MG63 (cell line): ENCODE results near the gene DNAJC22. TPM values are rescaled to one million over a fixed set of nuclear protein-coding genes. Genes with fewer than 3 reads are reported as not detected.
"Not testable (repeated sequence)": the region's sequence is repeated elsewhere in the genome, so short reads cannot be mapped to it uniquely, and the experiment has no call there.

Experiments used
- DNase-seq: peaks from one replicate; pipeline ENCODE4 v3.0.0-alpha.2; 2020
- H3K27me3 ChIP-seq: fragments of 250-450 bp; sonication (Bioruptor Pico); 2 replicates; pipeline ENCODE4 v1.5.1; 2020; ENCODE audit warnings: mild to moderate bottlenecking, moderate library complexity
- H3K36me3 ChIP-seq: fragments of 250-450 bp; sonication (Bioruptor Pico); 2 replicates; pipeline ENCODE4 v1.5.1; 2020; ENCODE audit warnings: mild to moderate bottlenecking, moderate library complexity
- H3K4me3 ChIP-seq: fragments of 250-450 bp; sonication (Bioruptor Pico); 2 replicates; pipeline ENCODE4 v1.5.1; 2020; ENCODE audit warnings: mild to moderate bottlenecking, moderate library complexity
- H3K9me3 ChIP-seq: fragments of 250-450 bp; sonication (Bioruptor Pico); 2 replicates; pipeline ENCODE4 v1.5.1; 2020; ENCODE audit warnings: mild to moderate bottlenecking, moderate library complexity
- total RNA-seq: library from RNA; depleted of rRNA; stranded (reverse); fragments of >200 nt; shearing (Covaris generic); gene quantifications from 2 replicates; pipeline ENCODE4 v1.2.3, GENCODE V29; 2014; ENCODE audit warnings: low replicate concordance

Gene DNAJC22
- total RNA-seq, 1 experiment from 2014 or later = 6.5 TPM

- no peak for DNase-seq
These were observed 10.5 kb downstream of the DNAJC22 start for GRCh38 chr12:49357103-49357678.

GRCh38 chr12:49358483-49359141, 11.9 kb downstream of the DNAJC22 start:
- no peak overlapping the region for H3K4me3 ChIP-seq

More at GRCh38 chr12:49357103-49357678, 10.5 kb downstream of the DNAJC22 start:
- H3K9me3 ChIP-seq = no peaks in the 10 kb centered on the region
- H3K36me3 ChIP-seq = no peaks in the 10 kb centered on the region
- H3K27me3 ChIP-seq = no peaks in the 10 kb centered on the region
- H3K4me3 ChIP-seq = no peak overlapping the region

GRCh38 chr12:49359671-49360070, 13.0 kb downstream of the DNAJC22 start:
- DNase-seq = no peak
- no peaks in the 10 kb centered on the region for H3K27me3 ChIP-seq
- no peaks in the 10 kb centered on the region for H3K9me3 ChIP-seq
- no peak overlapping the region for H3K4me3 ChIP-seq
- H3K36me3 ChIP-seq = no peaks in the 10 kb centered on the region

More at GRCh38 chr12:49358483-49359141, 11.9 kb downstream of the DNAJC22 start:
- Histone ChIP-seq H3K36me3 (no peaks in the 10 kb centered on the region), H3K9me3 (no peaks in the 10 kb centered on the region), H3K27me3 (no peaks in the 10 kb centered on the region)
- DNase-seq = no peak

- H3K27me3 ChIP-seq = no peaks in the 10 kb centered on the region
- H3K9me3 ChIP-seq = no peaks in the 10 kb centered on the region
- H3K36me3 ChIP-seq = no peaks in the 10 kb centered on the region
- DNase-seq = no peak
- H3K4me3 ChIP-seq = no peak overlapping the region
These were observed 15.4 kb downstream of the DNAJC22 start for GRCh38 chr12:49362077-49362476.

- Histone ChIP-seq H3K27me3 (no peaks in the 10 kb centered on the region), H3K9me3 (no peaks in the 10 kb centered on the region), H3K36me3 (no peaks in the 10 kb centered on the region), H3K4me3 (no peak overlapping the region)
- DNase-seq = no peak
These were observed 18.3 kb downstream of the DNAJC22 start for GRCh38 chr12:49364989-49365388.

GRCh38 chr12:49365542-49365941, 18.9 kb downstream of the DNAJC22 start:
- Histone ChIP-seq H3K9me3 (no peaks in the 10 kb centered on the region), H3K4me3 (peak overlapping the region; percentile 98), H3K27me3 (no peaks in the 10 kb centered on the region), H3K36me3 (no peaks in the 10 kb centered on the region)
- no peak for DNase-seq

GRCh38 chr12:49366096-49366651, 19.5 kb downstream of the DNAJC22 start:
- Histone ChIP-seq H3K27me3 (no peaks in the 10 kb centered on the region), H3K9me3 (no peaks in the 10 kb centered on the region), H3K4me3 (peak overlapping the region; percentile 98), H3K36me3 (0 out of 2 replicates have a peak, but pooled peaks cover 2% of the 10 kb centered on the region)
- DNase-seq = no peak

- peak; percentile 95 for DNase-seq
- Histone ChIP-seq H3K9me3 (no peaks in the 10 kb centered on the region), H3K27me3 (no peaks in the 10 kb centered on the region), H3K36me3 (0 out of 2 replicates have a peak, but pooled peaks cover 5% of the 10 kb centered on the region), H3K4me3 (peak overlapping the region; percentile 98)
These were observed 20.1 kb downstream of the DNAJC22 start for GRCh38 chr12:49366652-49367380.

GRCh38 chr12:49367381-49368239, 20.9 kb downstream of the DNAJC22 start, which contains the start of gene SPATS2:
Gene SPATS2, plus strand, starts transcription at chr12:49367462. Its CDS starts 93,551 bp downstream, at chr12:49461013.
- Histone ChIP-seq H3K27me3 (no peaks in the 10 kb centered on the region), H3K36me3 (0 out of 2 replicates have a peak, but pooled peaks cover 5% of the 10 kb centered on the region), H3K4me3 (peak within 1 kb of the TSS; percentile 98), H3K9me3 (no peaks in the 10 kb centered on the region)
- peak; percentile 39 for DNase-seq

GRCh38 chr12:49368240-49368600, 21.5 kb downstream of the DNAJC22 start:
- Histone ChIP-seq H3K36me3 (0 out of 2 replicates have a peak, but pooled peaks cover 5% of the 10 kb centered on the region), H3K27me3 (no peaks in the 10 kb centered on the region)
- DNase-seq = no peak

GRCh38 chr12:49369411-49370145, 22.9 kb downstream of the DNAJC22 start:
- peak; percentile 55 for DNase-seq
- Histone ChIP-seq H3K27me3 (no peaks in the 10 kb centered on the region), H3K9me3 (no peaks in the 10 kb centered on the region), H3K4me3 (no peak overlapping the region), H3K36me3 (0 out of 2 replicates have a peak, but pooled peaks cover 5% of the 10 kb centered on the region)

More at GRCh38 chr12:49368240-49368600, 21.5 kb downstream of the DNAJC22 start:
- Histone ChIP-seq H3K9me3 (no peaks in the 10 kb centered on the region), H3K4me3 (peak overlapping the region; percentile 98)

- Histone ChIP-seq H3K36me3 (0 out of 2 replicates have a peak, but pooled peaks cover 5% of the 10 kb centered on the region), H3K9me3 (no peaks in the 10 kb centered on the region), H3K4me3 (no peak overlapping the region), H3K27me3 (no peaks in the 10 kb centered on the region)
- DNase-seq = no peak
These were observed 23.9 kb downstream of the DNAJC22 start for GRCh38 chr12:49370539-49370938.

- DNase-seq = no peak
- 0 out of 2 replicates have a peak, but pooled peaks cover 5% of the 10 kb centered on the region for H3K36me3 ChIP-seq
- H3K9me3 ChIP-seq = no peaks in the 10 kb centered on the region
- no peak overlapping the region for H3K4me3 ChIP-seq
- H3K27me3 ChIP-seq = no peaks in the 10 kb centered on the region
These were observed 28.7 kb downstream of the DNAJC22 start for GRCh38 chr12:49375406-49375805.

- no peak for DNase-seq
- Histone ChIP-seq H3K4me3 (no peak overlapping the region), H3K27me3 (no peaks in the 10 kb centered on the region), H3K9me3 (no peaks in the 10 kb centered on the region), H3K36me3 (no peaks in the 10 kb centered on the region)
These were observed 30.7 kb downstream of the DNAJC22 start for GRCh38 chr12:49377386-49377785.

- DNase-seq, H3K4me3 ChIP-seq, H3K36me3 ChIP-seq, H3K9me3 ChIP-seq, H3K27me3 ChIP-seq: not testable (repeated sequence)
These were observed 33.5 kb downstream of the DNAJC22 start for GRCh38 chr12:49380184-49380583.
